Activated CD8-positive, alpha-beta memory T cell treated with anti-CD3 and anti-CD28 coated beads for 1 hour (primary cell): Measurements from ENCODE around the gene MSANTD3.

Experiments
- DNase-seq, 2 donors: peaks; one replicate each; pipeline ENCODE4 v3.0.0-alpha.2; 2020; ENCODE audit warnings: low read depth in 1 of 2; ENCODE audit errors: extremely low read depth in 1 of 2

Gene MSANTD3

DNA sequence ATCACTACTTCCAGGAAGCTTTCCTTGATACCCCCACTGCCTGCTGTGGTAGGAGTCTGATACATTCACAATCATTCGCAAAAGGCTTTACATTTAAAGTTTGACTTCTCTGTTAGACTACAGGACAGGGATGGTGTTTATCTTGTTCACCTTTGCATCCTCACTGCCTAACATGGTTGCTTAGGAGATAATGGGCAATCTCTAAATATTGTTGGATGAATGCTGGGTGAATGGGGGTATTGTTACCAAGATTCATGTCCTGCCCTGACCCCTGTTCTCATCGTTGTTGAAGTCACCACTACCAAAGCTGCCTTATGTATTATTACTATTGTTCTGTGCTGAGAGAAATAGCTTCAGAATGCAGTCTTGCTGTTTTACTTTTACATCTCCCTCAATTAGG is 38.3 kb downstream of the MSANTD3 start:
- no peak for DNase-seq

DNA sequence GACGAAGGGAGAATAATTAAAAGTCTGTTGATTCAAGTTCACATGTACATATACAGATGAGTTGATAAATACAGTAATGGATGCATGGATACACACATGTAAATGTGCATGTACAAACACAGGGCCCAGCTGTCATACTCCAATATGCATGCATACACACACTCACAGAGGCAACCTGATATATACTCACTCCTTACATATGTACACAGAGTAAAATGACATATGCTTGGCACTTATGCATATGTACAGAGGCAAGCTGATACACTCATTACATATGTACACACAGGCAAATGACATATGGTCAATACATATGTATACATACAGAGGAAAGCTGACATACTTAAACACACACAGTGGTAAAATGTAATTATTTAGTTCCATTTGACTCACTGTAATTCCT is 38.8 kb downstream of the MSANTD3 start:
- no peak for DNase-seq

DNA sequence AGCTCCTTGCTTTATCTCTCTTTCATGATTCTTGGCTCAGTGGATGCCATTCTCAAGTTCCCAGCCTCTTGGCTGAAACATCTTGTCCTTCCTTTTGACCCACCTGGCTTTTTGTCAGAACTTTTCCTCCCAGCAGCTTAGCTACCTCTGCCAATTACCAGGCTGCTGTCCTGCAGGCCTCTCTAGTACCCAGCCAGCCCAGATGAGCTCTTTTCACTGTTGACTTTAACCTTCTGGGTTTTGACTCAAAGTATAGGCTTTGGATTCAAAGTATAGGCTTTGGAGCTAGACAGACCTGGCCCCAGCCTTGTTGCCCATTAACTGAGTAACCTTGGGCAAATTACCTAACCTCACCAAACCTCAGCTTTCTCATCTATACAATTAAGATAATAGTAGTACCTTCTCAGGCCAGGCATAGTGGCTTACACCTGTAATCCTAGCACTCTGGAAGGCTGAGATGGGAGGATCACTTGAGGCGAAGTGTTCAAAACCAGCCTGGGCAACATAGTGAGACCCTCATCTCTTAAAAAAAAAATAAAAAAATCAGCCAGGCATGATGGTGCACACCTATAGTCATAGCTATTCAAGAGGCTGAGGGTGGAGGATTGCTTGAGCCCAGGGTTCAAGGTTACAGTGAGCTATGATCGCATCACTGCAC is 39.4 kb downstream of the MSANTD3 start:
- no peak for DNase-seq

DNA sequence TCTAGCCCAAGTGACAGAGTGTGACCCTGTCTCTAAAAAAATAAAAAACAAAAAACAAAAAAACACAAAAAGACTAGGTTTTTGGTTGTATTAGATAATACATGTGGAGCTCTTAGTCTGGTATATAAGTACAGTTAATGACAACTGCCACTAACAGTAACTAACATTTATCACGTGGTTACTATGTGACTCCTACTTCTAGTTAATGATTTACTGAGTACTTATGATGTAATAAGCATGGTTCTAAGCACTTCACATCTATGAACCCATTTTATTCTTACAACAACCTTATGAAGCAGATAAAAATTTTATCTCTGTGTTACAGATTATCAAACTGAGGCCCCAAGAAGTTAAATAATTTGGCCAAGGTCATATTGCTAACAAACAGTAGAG is 39.9 kb downstream of the MSANTD3 start:
- DNase-seq: no peak

DNA sequence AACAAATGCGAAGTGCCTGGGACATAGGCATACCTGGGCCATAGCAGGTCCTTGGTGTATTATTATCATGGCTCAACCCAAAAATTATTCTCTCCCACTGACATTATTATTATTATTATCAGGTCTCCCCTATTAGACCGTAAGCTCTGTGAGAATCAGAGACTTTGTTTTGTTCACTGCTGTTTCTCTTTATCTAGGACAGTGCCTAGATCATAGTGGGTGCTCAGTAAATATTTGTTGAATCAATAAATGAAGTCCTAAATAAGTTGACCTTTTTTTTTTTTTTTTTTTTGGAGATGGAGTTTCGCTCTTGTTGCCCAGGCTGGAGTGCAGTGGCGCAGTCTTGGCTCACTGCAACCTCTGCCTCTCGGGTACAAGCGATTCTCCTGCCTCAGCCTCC is 41.1 kb downstream of the MSANTD3 start:
- DNase-seq: no peak

DNA sequence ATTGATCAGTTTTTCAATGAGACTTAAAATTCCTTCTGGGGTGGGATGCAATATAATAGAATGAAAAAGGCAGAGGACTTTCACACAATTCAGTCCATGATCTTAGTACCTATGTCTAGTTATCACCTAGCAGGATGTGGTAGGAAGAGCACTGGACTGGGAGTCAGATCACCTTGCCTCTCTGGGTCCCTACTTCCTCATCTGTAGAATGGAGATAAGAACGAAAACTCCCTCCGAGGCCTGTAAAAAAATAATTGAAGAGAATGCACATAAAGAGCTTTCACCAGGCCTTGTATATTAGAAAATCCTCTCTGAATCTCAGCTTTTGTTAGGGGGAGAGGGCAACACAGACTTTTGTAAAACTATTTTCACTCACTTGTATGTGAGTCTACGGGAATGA is 45.3 kb downstream of the MSANTD3 start:
- DNase-seq: no peak

DNA sequence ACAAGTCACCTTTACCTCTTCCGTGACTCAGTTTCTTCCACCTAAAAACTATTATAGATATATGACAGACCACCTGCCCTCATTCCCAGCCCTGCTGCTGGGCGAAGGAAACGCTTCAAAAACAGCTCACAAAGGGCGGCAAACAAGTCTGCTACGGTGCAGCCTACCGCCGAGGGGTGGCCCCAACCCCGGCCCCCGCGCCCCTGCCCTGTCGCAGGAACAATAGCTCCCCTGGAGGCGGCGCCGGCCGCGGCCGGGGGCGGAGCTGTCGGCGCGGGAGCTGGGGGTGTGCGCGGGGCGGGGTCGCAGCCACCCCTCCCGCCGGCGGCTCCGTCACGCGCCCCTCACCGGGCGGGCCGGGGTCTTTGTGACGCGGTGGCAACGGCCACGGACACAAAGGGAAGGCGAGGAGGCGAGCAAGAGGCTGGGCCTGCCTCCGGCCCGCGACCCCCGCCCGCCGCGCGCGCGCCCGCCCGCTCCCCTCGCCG is 45.9 kb downstream of the MSANTD3 start, which contains the start of gene TMEFF1:
Gene TMEFF1, plus strand, starts transcription at position 362 of the 488 bp plus-strand sequence. CDS start 396 bp downstream, outside the sequence.
- DNase-seq: peak in 1 of 2 donors; percentile 14

DNA sequence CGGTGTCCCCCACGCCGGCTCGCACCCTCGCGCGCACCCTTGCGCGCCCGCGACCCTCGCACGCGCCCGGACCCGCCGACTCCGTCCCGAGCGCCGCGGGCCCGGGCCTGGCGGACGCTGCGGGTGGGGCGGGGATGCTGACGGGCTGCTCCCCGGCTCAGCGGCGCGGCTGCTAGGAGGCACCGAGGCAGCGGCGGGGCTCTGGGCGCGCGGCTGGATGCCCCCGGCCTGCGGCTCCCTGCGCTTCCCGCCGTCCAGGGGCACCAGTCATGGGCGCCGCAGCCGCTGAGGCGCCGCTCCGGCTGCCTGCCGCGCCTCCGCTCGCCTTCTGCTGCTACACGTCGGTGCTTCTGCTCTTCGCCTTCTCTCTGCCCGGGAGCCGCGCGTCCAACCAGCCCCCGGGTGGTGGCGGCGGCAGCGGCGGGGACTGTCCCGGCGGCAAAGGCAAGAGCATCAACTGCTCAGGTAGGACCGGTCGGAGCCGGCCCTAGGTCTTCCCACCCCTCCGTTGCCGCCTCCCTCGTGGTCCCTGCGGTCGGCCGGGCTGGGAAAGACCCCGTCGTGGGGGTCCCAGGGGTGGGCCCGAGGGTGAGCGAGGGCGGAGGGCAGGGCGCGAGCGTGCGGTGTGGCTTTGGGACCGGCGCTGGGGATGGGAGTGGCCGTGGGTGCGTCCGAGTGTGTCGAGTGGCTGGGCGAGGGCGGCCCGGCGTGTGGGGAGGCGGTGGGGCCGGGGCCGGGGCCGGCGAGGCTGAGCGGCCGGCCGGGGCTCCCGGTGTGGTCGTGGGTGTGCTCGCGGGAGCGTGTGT is 46.5 kb downstream of the MSANTD3 start:
- DNase-seq: no peak

DNA sequence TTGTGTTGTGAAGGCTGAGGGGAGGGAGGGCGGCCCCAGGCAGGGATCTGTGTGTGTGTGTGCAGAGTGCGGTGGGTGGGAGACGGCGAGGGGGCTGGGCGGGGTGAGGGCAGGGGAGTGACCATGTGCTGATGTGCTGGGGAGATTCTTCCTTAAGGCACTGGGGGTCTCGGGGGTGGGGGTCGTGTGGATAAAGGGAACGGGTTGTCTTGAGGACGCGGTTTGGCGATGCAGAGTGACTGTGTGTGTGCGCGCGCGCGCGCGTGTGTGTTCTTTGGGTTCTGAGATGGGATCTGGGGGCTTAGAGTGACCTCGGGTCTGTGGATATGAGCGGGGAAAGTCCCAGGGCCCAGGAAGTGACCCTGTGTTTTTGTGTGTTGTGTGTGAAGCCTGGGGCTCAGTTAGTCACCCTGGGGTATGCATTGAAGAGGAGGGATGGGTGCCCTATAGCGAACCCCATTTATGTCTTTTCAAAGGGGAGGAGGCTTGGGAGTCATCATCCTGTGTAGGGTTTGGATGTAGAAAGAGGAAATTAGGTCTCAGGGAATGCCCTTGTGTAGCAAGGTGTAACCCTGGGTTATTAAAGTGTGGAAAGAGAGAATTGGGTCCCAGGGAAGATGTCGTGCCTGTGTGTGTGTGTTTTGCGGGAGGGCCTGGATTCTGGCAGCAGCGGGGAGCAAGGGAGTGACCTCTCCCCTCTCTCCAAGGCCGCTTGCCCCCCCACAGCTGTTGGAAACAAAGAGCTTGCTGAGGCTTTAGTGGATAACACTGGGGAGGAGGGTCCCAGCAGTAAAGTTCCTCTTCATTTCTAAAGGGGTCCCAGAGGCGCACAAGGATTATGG is 47.4 kb downstream of the MSANTD3 start:
- no peak for DNase-seq

DNA sequence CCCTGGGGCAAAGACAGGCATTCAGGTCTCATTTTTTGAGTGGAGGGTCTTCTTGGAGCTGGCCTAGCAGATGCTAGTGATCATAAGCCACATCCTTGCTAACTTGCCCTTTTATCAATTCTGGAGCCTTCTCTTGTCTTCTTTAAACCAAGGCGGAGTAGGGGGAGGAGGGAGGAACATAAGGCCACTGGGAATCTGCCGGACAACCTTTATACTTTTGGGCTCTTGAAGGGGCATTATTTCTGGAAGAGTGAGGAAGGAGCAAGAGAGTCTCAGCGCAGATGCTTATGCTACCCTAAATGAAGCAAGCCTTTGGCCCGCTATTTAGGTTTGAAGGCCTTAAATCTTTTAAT is 48.0 kb downstream of the MSANTD3 start:
- no peak for DNase-seq

DNA sequence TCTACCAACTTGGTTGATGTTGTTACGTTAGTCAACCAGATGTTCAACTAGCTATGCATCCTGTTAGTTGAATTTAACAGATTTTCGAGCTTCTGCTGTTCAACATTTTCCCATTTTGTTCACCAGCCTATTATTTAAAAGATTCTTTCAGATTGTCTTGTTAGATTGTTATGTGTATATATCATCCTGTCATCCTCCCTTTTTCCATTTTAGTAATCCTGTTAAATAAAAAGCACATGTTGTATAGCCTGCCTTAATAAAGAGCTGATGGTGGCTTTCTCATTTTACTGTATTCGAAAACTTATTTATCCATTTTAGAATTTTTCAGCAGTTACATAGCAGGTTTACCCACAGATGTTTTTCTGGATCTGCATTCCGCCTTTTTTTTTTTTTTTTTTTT is 50.3 kb downstream of the MSANTD3 start:
- DNase-seq: no peak

DNA sequence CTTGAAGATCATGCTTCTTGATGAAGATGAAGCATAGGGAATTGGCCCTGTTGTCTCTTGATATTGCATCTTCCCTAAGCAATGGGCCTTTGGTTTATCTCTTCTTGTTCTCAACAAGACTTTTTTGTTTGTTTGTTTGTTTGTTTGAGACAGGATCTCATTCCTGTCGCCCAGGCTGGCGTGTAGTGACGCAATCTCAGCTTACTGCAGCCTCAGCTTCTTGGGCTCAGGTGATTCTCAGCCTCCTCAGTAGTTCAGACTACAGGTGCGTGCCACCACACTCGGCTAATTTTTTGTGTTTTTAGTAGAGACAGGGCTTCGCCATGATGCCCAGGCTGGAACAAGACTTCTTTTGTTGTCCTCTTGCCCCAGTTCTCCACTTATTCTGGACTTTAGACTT is 51.2 kb downstream of the MSANTD3 start:
- no peak for DNase-seq

DNA sequence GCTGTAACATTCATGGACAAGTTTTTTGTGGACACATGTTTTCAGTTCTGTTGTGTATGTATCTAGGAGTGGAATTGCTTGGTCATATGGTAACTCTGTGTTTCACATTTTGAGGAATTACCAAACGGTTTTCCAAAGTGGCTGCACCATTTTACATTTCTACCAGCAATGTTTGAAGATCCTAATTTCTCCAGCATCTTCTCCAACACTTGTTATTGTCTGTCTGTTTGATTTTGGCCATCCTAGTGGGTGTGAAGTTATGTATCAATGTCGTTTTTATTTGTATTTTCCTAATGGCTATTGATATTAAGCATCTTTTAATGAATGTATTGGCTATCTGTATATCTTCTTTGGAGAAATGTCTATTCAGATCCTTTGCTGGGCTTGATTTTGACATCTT is 52.9 kb downstream of the MSANTD3 start:
- DNase-seq: no peak

DNA sequence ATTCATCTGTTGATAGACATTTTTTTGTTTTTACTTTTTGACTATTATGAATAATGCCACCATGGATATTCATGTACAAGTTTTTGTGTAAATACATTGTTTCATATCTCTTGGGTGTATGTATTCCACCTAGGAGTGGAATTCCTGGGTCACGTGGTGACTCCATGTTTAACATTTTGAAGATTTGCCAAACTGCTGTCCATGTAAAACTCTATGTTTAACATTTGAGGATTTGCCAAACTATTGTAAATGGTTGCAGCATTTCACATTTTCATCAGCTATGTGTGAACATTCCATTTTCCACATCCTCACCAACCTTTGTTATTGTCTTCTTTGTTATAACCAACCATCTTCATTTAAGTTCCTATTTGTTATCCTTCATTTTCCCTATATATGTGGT is 58.3 kb downstream of the MSANTD3 start:
- no peak for DNase-seq

DNA sequence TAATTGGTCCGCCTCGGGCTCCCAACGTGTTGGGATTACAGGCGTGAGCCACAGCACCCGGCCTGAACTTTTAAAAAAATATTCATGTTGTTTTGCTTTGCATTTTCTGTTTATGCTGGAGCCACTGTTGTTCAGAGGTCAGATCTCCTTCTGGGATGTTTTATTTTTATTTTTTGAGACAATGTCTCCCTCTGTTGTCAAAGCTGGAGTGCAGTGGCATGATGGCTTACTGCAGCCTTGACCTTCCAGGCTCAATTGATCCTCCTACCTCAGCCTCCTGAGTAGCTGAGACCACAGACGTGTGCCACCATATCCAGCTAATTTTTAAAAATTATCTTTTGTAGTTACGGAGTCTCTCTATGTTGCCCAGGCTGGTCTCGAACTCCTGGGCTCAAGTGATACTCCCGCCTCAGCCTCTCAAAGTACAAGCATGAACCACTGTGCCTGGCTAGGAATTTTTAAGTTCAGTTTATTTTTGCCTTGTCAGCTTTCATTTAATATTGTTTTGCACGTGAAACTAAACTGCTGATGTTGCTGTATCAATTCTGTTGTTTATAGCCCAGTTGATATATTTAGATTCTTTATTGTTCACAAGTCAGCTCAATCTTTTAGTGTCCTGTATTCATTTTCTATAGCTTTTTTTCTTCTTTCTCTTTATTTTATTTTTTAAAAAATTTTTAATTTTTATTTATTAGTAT is 59.7 kb downstream of the MSANTD3 start:
- DNase-seq: no peak

DNA sequence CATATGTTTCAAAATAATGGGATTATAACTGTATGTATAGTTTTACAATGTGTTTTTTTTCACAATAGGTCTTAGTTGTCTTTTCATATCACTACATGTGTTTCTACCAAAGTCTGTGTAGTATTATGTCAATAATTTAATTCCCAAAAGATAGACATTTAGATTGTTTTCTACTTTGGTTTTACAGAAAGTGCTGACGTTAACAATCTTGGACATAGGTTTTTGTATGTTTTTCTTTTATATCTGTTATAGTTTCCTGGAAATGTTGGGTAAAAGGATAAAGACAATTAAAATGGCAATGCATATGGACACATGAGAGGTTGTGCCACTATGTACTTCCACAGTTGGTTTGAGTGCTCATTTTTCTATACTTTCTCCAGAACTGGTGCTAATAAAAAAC is 61.2 kb downstream of the MSANTD3 start:
- no peak for DNase-seq

DNA sequence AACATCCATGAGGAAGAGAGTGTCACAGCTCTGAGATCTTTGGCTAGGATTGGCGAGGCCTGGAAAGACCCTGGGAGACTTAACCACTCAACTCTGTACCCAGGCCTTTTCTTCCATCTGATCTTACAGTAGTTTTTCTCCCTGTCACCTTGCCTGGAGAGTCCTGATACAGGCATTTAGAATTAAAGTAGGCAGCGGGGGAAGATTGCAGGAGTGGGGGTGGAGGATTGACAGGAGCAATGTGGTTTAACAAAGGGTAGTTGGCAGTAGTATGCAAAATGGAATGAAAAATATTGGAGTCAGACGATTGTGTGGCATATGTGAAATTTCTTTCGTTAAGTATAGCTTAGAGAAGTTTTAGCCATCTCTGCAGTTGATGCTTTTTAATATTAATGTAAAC is 62.9 kb downstream of the MSANTD3 start:
- DNase-seq: no peak

DNA sequence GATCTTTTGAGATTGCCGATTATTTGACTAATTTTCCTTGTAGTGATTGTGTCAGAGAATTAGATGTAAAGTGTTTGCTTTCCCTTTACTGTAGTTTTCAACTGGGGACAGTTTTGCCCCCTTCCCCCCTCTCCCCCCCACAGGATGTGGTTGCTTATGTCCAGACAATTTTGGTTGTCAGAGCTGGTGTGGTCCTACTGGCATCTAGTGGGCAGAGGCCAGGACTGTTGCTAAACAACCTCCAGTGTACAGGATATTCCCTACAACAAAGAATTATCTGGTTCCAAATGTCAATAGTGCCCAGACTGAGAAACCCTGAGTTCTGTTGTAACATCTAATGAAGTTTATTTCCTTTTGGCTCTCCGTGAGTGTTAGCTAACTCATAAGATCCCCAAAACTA is 66.0 kb downstream of the MSANTD3 start:
- no peak for DNase-seq

DNA sequence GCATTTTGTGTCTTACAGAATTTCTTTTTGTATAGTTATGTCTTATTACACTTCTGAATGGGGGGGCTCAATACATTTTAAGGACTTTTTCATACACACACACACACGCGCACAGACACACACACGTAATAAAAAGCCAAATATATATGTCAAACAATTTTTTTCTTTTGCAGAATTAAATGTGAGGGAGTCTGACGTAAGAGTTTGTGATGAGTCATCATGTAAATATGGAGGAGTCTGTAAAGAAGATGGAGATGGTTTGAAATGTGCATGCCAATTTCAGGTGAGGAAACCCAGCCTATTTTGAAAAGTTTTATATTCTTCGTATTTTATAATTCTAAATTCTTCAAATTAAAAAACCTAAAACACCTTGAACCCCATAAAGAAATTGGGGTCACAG is 71.6 kb downstream of the MSANTD3 start:
- no peak for DNase-seq

DNA sequence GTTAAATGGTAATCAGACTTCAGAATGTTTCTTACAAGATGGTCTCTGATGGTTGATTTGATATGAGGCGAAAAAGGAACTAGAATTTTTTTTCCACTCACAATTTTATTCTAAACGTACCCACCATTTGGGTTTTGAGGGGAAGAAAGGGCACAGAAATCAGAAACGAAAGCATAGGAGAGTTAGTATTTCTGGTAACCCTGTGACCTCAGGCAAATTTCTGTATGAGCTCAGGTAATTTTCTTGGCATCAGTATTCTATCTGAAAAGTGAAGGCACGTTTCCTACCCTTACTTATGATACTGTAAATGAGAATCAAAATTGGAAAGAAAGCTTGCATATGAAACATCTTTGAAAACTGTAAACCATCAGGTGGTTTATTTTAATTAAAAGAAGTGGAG is 72.5 kb downstream of the MSANTD3 start:
- DNase-seq: no peak

DNA sequence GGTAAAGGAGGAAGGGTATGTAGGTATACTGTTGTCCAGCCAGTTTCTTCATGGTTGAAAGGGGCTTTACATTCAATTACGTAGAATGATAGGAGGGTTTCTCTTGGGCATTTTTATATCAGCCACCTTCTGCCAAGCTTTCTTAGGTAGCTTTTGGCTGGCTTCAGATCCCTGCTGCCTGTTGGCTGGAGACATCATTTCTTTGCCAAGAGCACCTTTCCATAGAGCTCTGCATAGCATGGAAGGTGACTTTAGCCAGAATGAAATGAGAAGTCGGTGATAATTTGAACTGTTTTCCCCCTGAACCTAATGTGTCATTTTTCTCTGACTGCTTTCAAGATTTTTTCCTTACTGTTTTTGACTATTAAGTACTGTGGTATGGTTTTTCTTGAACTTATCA is 72.9 kb downstream of the MSANTD3 start:
- DNase-seq: no peak
